SKM-1 (cell line): Measurements from ENCODE around the gene REXO5.
"Not testable (repeated sequence)": the region's sequence is repeated elsewhere in the genome, so short reads cannot be mapped to it uniquely, and the experiment has no call there.

Experiments
- DNase-seq: peaks from one replicate; lab custom pipeline; 2025; ENCODE audit not compliant: unreplicated experiment; lab: John Stamatoyannopoulos, UW

The REXO5 gene

GRCh38 chr16:20801278-20801677 is 5.0 kb upstream of the REXO5 start:
- DNase-seq: no peak

- no peak for DNase-seq
These were observed 3.2 kb upstream of the REXO5 start for GRCh38 chr16:20803192-20803560.

GRCh38 chr16:20803561-20804214 is 2.6 kb upstream of the REXO5 start:
- no peak for DNase-seq

GRCh38 chr16:20805684-20806167 is 601 bp upstream of the REXO5 start:
- DNase-seq: not testable (repeated sequence)

- no peak for DNase-seq
These were observed 1.5 kb downstream of the REXO5 start for GRCh38 chr16:20807862-20808261.

- DNase-seq: no peak
These were observed 5.6 kb downstream of the REXO5 start for GRCh38 chr16:20811889-20812439.

- no peak for DNase-seq
These were observed 6.2 kb downstream of the REXO5 start for GRCh38 chr16:20812510-20812909.

GRCh38 chr16:20814784-20815183 is 8.5 kb downstream of the REXO5 start:
- no peak for DNase-seq

- no peak for DNase-seq
These were observed 12.7 kb downstream of the REXO5 start for GRCh38 chr16:20818929-20819585.

- no peak for DNase-seq
These were observed 15.4 kb downstream of the REXO5 start for GRCh38 chr16:20821682-20822081.

GRCh38 chr16:20822521-20823325 is 16.4 kb downstream of the REXO5 start:
- peak; percentile 4 for DNase-seq

- no peak for DNase-seq
These were observed 19.8 kb downstream of the REXO5 start for GRCh38 chr16:20826039-20826566.

- no peak for DNase-seq
These were observed 23.2 kb downstream of the REXO5 start for GRCh38 chr16:20829536-20829935.

GRCh38 chr16:20830372-20830771 is 24.0 kb downstream of the REXO5 start:
- no peak for DNase-seq

GRCh38 chr16:20833086-20833485 is 26.8 kb downstream of the REXO5 start:
- no peak for DNase-seq

GRCh38 chr16:20838240-20838639 is 31.9 kb downstream of the REXO5 start:
- DNase-seq: no peak

- DNase-seq: no peak
These were observed 33.2 kb downstream of the REXO5 start for GRCh38 chr16:20839504-20839903.

- DNase-seq: no peak
These were observed 37.7 kb downstream of the REXO5 start for GRCh38 chr16:20844054-20844453.

GRCh38 chr16:20844588-20844987 is 38.3 kb downstream of the REXO5 start:
- peak; percentile 31 for DNase-seq

GRCh38 chr16:20846030-20846429 is 39.7 kb downstream of the REXO5 start:
- DNase-seq: no peak

GRCh38 chr16:20846551-20846950 is 40.2 kb downstream of the REXO5 start:
- DNase-seq: no peak
